Stimulated activated CD8-positive, alpha-beta memory T cell treated with anti-CD3 and anti-CD28 coated beads, Interleukin-7, amount 100 ng/mL, for 48 hours (primary cell): Measurements from ENCODE around the gene AKAP13.
A peak's percentile ranks its signal among the peaks of the same experiment; 100 is the strongest.
"Not testable (repeated sequence)": the region's sequence is repeated elsewhere in the genome, so short reads cannot be mapped to it uniquely, and the experiment has no call there.

Source experiments
- DNase-seq, 2 donors: peaks; one replicate each; pipeline ENCODE4 v3.0.0-alpha.2; 2020; ENCODE audit warnings: low read depth in 1 of 2; ENCODE audit errors: extremely low read depth in 1 of 2

Gene AKAP13

DNA sequence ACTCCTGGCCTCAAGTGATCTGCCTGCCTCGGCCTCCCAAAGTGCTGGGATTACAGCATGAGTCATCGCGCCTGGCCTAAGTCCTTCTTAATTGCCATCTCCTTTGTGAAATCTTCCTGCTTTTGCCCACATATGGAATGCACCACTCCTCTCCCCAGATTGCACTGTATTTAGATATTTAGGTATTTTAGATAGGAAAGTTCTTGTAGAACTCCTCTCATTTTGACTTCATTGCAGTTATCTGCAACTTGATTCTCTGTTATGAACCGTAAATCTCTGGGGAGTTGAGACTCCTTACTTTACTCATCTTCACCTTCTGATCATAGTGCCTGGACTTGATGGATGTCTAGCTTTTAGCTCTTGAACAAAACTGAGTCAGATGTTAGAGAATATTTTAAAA is 150.7 kb downstream of the AKAP13 start:
- DNase-seq, result no peak

DNA sequence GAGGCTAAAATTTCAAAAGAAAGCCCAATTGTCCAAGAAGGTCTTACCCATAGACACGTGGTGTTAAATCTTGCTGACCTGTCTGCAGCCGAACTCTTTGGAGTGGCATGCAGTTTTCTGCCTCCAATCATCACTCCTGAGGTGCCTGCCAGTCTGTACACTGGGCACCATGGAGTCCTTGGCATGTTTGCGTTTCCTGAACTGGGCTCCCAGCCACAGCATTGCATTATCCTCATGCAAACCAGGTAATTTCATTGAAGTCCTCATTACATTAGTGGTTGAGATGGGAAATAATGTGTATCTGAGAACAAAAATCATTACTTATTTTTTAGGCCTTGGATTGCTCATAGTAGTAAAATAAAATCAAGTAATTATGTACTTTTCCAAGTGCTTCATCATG is 152.3 kb downstream of the AKAP13 start:
- no peak for DNase-seq

DNA sequence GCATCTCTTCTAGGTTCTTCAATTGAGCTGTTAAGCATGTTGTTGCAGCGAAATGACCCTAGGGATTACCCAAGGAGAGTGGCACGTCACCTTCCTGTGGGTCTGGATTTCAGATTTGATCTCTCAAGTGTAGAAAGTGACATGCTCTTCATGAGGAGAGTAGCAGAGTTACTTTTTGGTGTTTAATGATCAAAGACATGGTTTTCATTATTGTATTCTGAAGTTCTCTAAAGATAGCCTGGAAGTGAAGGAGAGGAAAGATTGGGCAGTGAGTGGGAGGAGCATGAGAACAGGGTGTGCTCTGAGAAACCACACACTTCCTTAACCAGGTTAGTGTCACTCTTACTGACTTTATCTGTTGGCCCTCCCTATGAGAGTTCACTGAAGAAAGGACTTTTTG is 153.6 kb downstream of the AKAP13 start:
- DNase-seq, result no peak

DNA sequence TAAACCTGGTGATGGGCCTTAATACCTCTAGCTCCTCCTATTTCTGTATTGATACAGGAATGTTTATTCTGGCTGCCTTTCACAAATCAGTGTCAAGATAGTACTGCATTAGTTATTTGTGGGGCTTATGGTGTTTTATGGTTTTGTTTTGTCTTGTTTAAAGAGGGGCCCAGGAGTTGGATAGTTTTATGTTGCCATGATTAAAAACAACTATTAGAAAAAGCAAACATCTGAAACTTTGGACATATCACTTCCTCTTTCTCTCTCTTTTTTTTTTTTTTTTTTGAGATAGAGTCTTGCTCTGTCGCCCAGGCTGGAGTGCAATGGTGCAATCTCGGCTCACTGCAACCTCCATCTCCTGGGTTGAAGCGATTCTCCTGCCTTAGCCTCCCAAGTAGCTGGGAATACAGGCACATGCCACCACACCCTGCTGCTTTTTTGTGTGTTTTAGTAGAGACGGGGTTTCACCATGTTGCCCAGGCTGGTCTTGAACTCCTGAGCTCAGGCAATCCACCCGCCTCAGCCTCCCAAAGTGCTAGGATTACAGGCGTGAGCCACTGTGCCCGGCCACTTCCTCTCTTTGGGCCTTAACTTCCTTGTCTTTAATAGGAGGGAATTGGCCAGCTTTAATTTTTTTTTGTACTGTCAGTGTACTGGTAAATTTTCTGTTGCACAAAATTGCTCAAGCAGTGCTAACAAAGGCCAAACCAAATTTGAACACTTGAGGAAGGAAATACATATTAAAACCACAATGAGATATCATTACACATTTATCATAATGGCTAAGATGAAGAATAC is 155.3 kb downstream of the AKAP13 start:
- DNase-seq, result not testable (repeated sequence)

DNA sequence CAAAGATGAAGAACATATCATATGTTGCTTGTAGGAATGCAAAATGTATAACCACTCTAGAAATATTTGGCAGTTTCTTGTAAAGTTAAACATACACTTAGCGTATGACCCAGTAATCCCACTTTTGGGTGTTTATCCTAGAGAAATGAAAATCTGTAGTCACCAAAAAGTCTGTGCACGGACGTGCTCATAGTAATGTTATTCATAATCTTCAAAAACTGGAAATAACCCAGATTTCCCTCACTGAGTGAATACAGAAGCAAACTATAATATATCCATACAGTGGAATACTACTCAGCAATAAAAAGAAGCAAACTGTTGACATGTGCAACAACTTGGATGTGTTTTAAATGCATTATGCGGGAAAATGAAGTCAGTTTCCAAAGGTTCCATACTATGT is 155.9 kb downstream of the AKAP13 start:
- no peak for DNase-seq

DNA sequence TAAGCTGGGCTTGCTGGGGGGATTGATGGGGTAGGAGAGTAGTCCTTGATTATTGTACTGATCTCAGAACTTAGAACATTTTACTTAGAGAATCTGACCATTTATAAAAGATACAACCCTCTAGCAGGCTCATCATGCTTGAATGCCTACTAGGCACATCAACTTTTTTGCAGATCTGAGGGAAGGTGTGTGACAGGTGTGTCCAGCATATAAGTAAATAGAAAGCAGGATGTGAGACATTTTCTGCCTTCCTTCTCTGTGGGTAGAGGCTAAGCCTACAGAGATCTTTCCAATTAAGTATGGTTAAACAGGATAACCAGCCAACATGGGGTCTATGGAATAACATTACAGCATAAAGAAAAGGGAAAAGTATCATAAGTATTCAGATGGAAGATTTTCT is 159.1 kb downstream of the AKAP13 start:
- DNase-seq, result no peak

DNA sequence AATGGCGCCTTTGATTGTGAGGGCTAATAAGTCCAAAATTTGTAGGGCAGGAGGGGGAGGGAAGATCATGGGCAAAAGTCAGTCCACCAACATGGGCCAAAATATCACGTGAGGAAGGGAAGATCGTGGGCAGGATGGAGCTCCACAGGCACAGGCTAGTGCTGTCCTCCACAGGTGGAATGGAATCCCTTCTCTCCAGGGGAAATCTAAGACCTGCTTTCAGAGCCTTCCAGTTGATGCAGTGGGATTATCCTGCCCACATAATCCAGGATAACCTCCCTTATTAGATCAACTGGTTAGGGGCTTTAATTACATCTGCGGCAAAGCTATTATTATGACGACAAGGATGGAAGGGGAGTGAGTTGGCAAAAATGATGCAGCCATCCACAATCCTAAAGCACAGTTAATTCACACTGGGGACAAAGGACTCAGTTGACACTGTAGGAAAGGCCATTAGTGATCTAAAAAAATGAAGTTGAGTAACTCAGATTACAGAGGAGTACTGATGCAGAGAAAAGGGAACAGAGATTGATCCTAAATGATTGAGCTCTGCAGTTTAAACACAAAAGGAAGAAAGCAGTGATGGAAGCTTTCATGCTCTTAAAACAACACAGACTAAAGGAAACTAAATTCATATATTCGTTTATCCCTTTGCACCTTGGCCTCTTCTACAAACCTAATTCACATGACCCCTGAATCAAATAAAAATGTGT is 159.8 kb downstream of the AKAP13 start:
- no peak for DNase-seq

DNA sequence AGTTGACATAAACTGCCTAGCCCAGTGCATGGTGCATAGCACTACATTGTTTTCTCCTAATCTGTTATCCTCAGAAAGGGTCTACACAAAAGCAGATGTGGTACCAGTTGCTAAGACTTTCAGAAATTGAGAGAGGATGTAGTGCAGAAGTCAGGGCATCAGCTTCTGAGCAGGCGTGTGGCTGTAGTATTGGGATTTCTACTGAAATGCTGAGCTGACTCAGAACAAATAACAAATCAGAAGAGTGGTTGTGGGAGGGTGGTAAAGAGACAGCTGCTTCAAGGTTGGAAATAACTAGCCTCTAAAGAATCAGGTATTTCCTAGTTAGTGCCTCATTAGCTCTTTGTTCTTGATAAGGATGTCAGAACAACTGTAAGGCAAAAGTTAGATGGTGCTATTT is 161.3 kb downstream of the AKAP13 start:
- no peak for DNase-seq

DNA sequence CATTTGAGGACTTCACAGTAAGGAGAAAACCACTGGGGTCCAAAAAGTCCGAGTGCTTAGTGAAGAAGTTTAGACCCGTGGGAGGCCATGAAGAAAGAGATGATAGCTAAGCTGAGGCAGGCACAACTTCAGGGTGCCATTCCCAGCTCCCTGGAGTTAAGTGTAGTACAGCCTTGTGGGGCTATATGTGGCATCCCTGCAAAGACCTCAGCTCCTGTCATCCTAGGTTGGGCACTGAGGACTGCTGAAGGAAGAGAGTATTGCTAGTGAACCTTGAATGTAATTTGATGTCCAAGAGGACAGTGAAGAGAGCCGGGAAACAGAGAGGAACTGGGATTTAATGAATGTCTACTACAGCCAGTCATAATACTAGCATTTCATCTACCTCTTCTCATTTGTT is 162.1 kb downstream of the AKAP13 start:
- no peak for DNase-seq

DNA sequence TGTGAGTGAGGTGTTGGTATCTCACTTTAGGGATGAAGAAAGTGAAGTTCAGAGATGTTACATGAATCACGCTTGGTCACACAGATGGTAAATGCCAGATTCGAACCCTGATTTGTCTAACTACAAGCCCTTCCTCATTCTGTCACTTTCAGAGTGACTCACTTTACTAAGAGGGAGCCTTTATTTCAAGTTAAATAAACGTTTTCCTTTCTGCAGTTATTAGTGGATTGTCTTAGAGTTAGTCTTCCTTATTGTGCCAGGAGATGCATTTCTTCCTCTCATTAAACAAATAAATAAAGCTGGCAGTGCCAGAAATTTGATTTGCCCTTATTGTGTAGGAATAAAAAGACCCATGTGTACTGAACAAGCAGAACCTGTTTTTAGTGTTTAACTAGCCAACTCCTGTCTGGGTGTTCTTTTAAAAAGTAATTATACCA is 162.5 kb downstream of the AKAP13 start:
- no peak for DNase-seq

DNA sequence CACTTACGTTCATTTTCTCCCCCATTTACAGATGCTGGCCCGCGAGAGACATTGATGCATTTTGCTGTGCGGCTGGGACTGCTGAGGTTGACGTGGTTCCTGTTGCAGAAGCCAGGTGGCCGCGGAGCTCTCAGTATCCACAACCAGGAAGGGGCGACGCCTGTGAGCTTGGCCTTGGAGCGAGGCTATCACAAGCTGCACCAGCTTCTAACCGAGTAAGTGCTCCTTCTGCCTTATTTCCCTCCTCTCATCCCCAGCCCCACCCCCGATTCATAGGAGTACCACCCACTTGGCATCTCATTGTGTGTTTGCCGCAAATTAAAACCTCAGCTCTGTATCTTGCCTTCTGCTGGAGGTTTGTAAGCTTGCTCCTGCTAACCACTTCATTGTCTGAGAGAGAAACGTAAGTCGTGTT is 163.3 kb downstream of the AKAP13 start:
- DNase-seq, result peak in 1 of 2 donors; percentile 6

DNA sequence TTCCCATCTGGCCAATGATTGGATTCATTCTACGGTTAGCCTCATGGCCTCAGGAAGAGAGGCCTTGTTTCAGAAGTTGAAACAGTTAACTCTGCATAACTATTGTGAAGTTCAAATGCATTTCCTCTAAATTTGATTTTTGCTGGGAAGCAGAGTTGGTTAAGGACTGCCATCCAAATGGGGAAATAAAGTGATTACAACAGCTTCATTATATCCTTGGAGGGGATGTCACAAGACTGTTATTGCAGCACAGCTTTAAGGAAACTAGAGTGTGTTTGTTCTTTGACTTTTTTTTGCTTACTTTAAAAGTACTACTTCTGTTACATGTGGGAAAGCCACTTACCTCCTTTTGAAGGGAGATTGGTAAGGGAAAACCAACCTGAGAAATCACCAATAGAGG is 164.8 kb downstream of the AKAP13 start:
- no peak for DNase-seq

DNA sequence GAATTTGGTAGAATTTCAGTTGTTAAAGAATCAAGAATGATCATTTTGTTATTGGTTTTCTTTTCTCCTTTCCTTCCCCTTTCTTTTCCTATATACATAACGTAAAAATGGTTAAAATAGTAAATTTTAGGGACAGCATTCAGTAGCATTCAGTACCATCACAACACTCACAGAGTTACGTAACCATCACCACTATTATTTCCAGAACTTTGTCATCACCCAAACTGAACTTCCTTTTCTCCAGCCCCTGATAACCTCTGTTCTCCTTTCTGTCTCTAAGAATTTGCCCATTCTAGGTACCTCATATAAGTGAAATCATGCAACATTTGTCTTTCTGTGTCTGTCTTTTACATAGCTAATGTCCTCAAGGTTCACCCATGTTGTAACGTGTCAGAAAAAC is 165.3 kb downstream of the AKAP13 start:
- DNase-seq, result no peak

DNA sequence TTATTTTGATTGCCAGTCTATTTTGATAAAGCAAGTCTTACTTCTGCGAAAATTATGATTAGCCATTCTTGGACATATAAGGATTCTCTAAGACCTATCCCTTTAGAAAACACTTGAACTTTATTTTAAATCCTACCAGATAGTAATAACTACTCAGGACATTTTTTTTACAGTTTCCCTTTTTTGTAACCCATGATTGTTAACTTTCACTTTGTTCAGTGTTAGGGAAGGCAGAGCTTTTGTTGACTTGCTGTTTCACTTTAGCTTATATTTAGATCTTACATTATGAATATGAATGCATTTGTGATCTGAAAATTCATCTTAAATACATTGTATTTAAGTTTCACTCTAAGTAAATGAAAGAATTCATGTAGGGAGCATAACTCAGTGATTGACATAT is 167.0 kb downstream of the AKAP13 start:
- no peak for DNase-seq

DNA sequence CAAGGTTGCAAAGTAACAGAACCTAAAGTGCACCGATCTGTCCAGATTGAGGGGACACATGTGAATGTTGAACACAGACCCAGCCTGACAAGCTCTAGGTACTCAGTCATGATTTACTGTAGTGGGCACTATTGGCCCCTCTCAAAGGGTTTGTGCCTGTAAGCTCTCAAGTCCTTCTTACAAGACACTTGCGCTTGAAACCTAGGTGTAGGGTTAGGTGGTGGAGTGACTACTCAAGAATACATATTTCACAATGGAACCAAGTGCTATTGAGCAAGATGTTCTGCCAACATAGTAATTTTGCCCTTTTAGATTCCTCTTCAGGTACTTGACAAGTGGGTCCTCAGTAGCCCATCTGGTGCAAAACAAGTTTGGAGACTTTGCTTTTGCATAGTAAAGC is 169.9 kb downstream of the AKAP13 start:
- no peak for DNase-seq

DNA sequence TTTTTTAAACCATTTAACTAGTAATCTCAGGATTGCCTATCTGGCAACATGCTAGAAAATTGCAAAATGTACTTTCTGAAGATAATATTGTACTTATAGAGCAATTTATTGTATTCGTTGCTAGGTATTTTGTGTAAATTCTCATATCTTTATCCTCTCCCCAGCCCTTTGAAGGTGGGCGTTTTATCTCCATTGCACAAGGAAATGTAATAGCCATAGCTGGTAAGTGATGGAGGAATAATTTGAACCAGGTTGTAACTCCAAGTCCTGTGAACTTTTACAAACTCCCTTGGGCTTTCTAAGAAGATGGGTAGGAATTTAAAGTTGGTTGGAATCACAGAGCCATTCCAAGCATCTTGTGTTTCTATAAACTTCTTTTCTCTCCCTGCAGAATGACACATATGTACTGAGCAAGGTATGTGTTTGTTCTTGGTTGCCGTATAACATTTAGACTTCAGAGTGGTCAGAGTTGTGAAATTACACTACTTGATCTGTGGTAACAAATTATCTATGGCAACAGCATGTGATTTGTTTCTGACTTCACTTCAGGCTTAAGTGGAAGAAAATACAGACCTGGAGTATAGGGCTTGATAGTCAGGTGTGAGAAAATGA is 170.9 kb downstream of the AKAP13 start:
- DNase-seq, result no peak

DNA sequence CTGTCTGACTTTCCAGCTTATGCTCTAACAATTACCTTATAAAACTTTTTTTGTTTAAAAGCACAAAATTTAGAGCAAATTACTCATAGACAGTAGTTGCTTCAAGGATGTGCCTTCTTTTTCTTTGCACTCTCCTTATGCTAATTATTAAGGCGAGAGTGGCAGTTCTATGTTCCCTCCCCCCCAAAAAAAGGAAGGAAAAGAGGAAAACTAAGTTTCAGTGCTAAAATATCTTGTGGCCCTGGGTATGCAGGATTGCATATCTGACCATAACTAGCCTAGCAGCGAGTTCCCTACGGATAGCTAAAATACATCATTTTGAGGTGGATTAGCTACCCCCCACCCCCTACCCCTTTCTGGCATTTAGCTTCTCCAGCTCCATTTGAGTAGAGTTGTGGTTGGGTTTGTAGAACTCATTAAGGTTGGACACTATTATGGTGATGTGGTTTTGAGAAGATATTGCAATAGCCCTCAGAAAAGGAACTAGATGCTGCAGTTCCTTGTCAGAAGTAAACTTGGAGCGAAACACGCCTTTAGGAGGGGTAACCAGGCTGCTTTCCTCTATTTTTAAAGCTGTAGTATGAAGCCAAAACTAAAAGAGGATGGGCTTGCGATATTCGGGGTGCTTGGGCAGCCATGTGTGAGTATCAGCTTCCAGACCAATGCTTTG is 174.6 kb downstream of the AKAP13 start:
- DNase-seq, result no peak

DNA sequence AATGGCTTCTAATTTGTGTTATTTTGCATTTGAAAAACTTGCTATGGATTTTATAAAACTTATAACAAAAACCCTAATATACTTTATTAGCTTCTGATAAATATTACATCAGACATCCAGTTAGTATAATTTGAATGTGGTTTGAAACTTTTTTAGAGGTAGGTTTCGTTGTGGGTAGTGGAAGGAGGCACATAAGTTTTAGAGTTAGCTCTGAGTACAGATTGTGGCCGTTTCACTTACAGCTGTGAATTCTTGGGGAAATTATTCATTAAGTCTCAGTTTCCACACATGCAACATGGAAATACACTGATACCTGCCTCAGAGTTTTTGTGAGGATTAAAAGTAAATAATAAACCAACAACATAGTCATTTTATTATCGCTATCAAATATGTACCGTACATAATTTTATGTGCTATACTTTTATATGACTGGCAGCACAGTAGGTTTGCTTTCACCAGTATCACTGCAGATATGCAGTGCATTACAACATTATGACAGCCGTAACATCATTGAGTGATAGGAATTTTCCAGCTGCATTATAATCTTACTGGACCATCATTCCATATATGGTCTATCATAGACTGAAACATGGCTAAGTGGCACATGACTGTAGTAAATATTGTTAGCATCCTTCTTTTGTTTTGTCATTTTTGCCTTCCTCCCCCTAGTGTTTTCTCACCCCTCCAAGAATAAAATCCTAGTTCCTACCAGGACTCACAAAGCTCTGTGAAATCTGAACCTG is 175.6 kb downstream of the AKAP13 start:
- no peak for DNase-seq

DNA sequence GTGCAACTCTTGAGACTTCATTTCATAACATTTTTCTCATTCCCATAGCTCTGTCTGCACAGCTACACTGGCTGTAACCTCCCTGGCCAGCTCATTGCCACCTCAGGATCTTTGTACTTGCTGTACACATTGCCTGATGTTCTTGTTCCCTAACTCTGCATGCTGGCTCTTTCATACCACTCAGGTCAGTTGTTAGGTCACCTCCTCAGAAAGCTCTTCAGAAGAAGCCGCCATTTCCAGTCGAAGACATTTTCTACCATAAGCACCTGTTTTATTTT is 176.2 kb downstream of the AKAP13 start:
- DNase-seq, result no peak

DNA sequence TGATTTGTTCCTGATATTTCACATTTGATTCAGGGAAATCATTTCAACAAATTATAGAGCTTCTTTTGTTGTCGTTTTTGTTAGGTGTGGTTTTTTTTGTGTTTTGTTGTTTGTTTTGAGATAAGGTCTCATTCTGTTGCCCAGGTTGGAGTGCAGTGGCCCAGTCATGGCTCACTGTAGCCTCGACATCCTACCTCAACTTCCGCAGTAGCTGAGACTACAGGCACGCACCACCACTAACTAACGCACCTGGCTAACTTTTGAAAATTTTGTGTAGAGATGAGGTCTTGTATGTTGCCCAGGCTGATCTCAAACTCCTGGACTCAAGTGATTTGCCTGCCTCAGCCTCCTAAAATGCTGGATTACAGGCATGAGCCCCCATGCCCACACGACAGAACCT is 177.0 kb downstream of the AKAP13 start:
- DNase-seq, result no peak

DNA sequence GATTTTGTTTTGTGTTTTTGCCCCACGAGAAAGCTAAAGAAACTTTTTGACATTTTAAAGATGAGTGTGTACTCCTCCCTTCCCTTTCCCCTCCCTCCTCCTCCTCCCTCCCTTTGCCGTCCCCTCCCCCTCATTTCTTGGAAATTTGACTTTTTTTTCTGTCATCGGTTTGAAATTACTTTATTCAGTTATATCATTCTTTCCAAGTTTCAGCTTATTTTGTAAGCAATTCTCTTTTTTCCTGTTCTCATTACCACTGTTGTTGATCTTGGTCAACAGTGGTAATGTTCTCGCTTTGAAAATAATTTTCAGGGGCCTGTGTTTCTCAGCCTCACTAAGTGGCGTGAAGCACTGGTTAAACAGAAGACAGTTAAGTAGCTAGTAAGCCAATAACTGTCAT is 178.4 kb downstream of the AKAP13 start:
- DNase-seq, result no peak
